ENCODE results near the gene TESMIN.

DNA sequence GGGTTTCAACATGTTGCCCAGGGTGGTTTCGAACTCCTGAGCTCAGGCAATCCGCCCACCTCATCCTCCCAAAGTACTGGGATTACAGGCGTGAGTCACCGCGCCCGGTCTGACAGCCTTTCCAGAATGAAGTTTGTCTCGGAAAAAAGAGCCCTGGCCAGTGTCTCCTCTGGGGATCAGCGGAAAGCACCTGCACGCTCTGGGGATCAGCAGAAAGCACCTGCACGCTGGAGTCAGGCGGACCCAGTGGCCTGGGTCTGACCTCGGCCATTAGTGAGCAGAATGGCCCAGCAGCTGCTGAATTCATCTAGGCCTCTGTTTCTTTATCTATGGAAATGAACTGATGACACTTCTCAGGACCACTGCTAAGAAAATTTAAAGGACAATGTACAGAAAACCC is 10.5 kb upstream of the TESMIN start:
- TF ChIP-seq, protein P1, sequence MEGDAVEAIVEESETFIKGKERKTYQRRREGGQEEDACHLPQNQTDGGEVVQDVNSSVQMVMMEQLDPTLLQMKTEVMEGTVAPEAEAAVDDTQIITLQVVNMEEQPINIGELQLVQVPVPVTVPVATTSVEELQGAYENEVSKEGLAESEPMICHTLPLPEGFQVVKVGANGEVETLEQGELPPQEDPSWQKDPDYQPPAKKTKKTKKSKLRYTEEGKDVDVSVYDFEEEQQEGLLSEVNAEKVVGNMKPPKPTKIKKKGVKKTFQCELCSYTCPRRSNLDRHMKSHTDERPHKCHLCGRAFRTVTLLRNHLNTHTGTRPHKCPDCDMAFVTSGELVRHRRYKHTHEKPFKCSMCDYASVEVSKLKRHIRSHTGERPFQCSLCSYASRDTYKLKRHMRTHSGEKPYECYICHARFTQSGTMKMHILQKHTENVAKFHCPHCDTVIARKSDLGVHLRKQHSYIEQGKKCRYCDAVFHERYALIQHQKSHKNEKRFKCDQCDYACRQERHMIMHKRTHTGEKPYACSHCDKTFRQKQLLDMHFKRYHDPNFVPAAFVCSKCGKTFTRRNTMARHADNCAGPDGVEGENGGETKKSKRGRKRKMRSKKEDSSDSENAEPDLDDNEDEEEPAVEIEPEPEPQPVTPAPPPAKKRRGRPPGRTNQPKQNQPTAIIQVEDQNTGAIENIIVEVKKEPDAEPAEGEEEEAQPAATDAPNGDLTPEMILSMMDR (conservative IDR thresholded peaks at IDR 0.05) = no peak
- no peak for TF ChIP-seq ZFX (IDR thresholded peaks at IDR 0.05)
